Motor neuron (in vitro differentiated cells): ENCODE data around the gene SLC41A2. TPM values are rescaled to one million over a fixed set of nuclear protein-coding genes. Genes with fewer than 3 reads are reported as not detected.

Experiments used
- total RNA-seq, 8 experiments: library from RNA; unstranded; fragments of 300-600 nt; gene quantifications; 2 replicates each; pipeline versions ENCODE4 v1.2.3 to v1.2.4, GENCODE V29; 2022

The SLC41A2 gene
- total RNA-seq, 8 experiments from 2014 or later, result 6.4 to 45.1 (median 16.9) TPM

Other genes starting within 250 kb of the SLC41A2 start
- 10 to 100 TPM in 6 of 8 experiments, 1 to 10 TPM in 2; 7.4 to 20.6 (median 13.1) TPM for gene NOPCHAP1, start 28.0 kb upstream of the SLC41A2 start, total RNA-seq
- gene ALDH1L2, start 126.2 kb upstream of the SLC41A2 start, total RNA-seq, result 10 to 100 TPM in 7 of 8 experiments, 1 to 10 TPM in 1; 5.0 to 28.7 (median 16.6) TPM
- gene WASHC4, start 149.4 kb upstream of the SLC41A2 start, total RNA-seq, result 10 to 100 TPM; 29.1 to 88.6 (median 37.5) TPM